Measurements from ENCODE around the gene C3AR1. TPM values are rescaled to one million over a fixed set of nuclear protein-coding genes. Genes with fewer than 3 reads are reported as not detected.
"Not testable (repeated sequence)": the region's sequence is repeated elsewhere in the genome, so short reads cannot be mapped to it uniquely, and the experiment has no call there.

C3AR1 gene
- total and polyA plus RNA-seq, 2 donors, result 7.0 to 13.3 TPM

- H3K27ac ChIP-seq (ENCODE audit: low read depth); H3K4me3 ChIP-seq (ENCODE audit: low read depth, low read length); H3K36me3 ChIP-seq (ENCODE audit: insufficient read depth); DNase-seq (ENCODE audit: extremely low spot score); H3K4me1 ChIP-seq (ENCODE audit: insufficient read depth): not testable (repeated sequence)
- WGBS, result 94% methylated on average over 23 of the region's 23 CpGs
These were observed 35.1 kb downstream of the C3AR1 start for GRCh38 chr12:8031017-8031416.

- H3K4me1 ChIP-seq (ENCODE audit: insufficient read depth), result no peaks in the 10 kb centered on the region
- DNase-seq (ENCODE audit: extremely low spot score), result no peak
- 86% methylated on average over 3 of the region's 3 CpGs for WGBS
- no peak overlapping the region for H3K27ac ChIP-seq (ENCODE audit: low read depth)
- no peak overlapping the region for H3K4me3 ChIP-seq (ENCODE audit: low read depth, low read length)
- H3K36me3 ChIP-seq (ENCODE audit: insufficient read depth), result no peaks in the 10 kb centered on the region
These were observed 36.0 kb downstream of the C3AR1 start for GRCh38 chr12:8030189-8030588.

- 96% methylated on average over 15 of the region's 15 CpGs for WGBS
- Histone ChIP-seq H3K36me3 (ENCODE audit: insufficient read depth) (no peaks in the 10 kb centered on the region), H3K4me1 (ENCODE audit: insufficient read depth) (no peaks in the 10 kb centered on the region), H3K4me3 (ENCODE audit: low read depth, low read length) (no peak overlapping the region), H3K27ac (ENCODE audit: low read depth) (no peak overlapping the region)
- no peak for DNase-seq (ENCODE audit: extremely low spot score)
These were observed 37.9 kb downstream of the C3AR1 start for GRCh38 chr12:8028267-8028666.

GRCh38 chr12:8027856-8028255 is 38.3 kb downstream of the C3AR1 start:
- H3K4me3 ChIP-seq (ENCODE audit: low read depth, low read length), result no peak overlapping the region
- no peaks in the 10 kb centered on the region for H3K4me1 ChIP-seq (ENCODE audit: insufficient read depth)
- WGBS, result 75% methylated on average over 5 of the region's 5 CpGs
- no peaks in the 10 kb centered on the region for H3K36me3 ChIP-seq (ENCODE audit: insufficient read depth)
- no peak overlapping the region for H3K27ac ChIP-seq (ENCODE audit: low read depth)
- DNase-seq (ENCODE audit: extremely low spot score), result no peak

- Histone ChIP-seq H3K27ac (ENCODE audit: low read depth) (peak overlapping the region; percentile 99), H3K4me3 (ENCODE audit: low read depth, low read length) (peak overlapping the region; percentile 64), H3K36me3 (ENCODE audit: insufficient read depth) (no peaks in the 10 kb centered on the region), H3K4me1 (ENCODE audit: insufficient read depth) (no peaks in the 10 kb centered on the region)
- DNase-seq (ENCODE audit: extremely low spot score), result peak; percentile 99
- WGBS, result under 1% methylated on average over 27 of the region's 27 CpGs
These were observed 39.8 kb downstream of the C3AR1 start for GRCh38 chr12:8026291-8026900.

GRCh38 chr12:8018666-8019581 is 47.2 kb downstream of the C3AR1 start:
- DNase-seq (ENCODE audit: extremely low spot score), result no peak
- WGBS, result 4% methylated on average over 58 of the region's 58 CpGs
- Histone ChIP-seq H3K27ac (ENCODE audit: low read depth) (no peak overlapping the region), H3K4me1 (ENCODE audit: insufficient read depth) (no peaks in the 10 kb centered on the region), H3K4me3 (ENCODE audit: low read depth, low read length) (peak overlapping the region; percentile 7), H3K36me3 (ENCODE audit: insufficient read depth) (no peaks in the 10 kb centered on the region)

GRCh38 chr12:8018213-8018612 is 47.9 kb downstream of the C3AR1 start:
- not testable (repeated sequence) for H3K27ac ChIP-seq (ENCODE audit: low read depth); DNase-seq (ENCODE audit: extremely low spot score); H3K4me3 ChIP-seq (ENCODE audit: low read depth, low read length); H3K4me1 ChIP-seq (ENCODE audit: insufficient read depth); H3K36me3 ChIP-seq (ENCODE audit: insufficient read depth)
- 50% methylated on average over 16 of the region's 16 CpGs for WGBS

- WGBS, result 46% methylated on average over 18 of the region's 18 CpGs
- Histone ChIP-seq H3K4me1 (ENCODE audit: insufficient read depth) (no peaks in the 10 kb centered on the region), H3K27ac (ENCODE audit: low read depth) (no peak overlapping the region), H3K4me3 (ENCODE audit: low read depth, low read length) (no peak overlapping the region), H3K36me3 (ENCODE audit: insufficient read depth) (no peaks in the 10 kb centered on the region)
- DNase-seq (ENCODE audit: extremely low spot score), result no peak
These were observed 51.3 kb downstream of the C3AR1 start for GRCh38 chr12:8014836-8015235.

- no peaks in the 10 kb centered on the region for H3K4me1 ChIP-seq (ENCODE audit: insufficient read depth)
- DNase-seq (ENCODE audit: extremely low spot score), result no peak
- no peak overlapping the region for H3K27ac ChIP-seq (ENCODE audit: low read depth)
- H3K36me3 ChIP-seq (ENCODE audit: insufficient read depth), result no peaks in the 10 kb centered on the region
- 64% methylated on average over 7 of the region's 7 CpGs for WGBS
- no peak overlapping the region for H3K4me3 ChIP-seq (ENCODE audit: low read depth, low read length)
These were observed 53.4 kb downstream of the C3AR1 start for GRCh38 chr12:8012651-8013309.

GRCh38 chr12:8011331-8011730 is 54.8 kb downstream of the C3AR1 start:
- no peak for DNase-seq (ENCODE audit: extremely low spot score)
- Histone ChIP-seq H3K36me3 (ENCODE audit: insufficient read depth) (no peaks in the 10 kb centered on the region), H3K4me1 (ENCODE audit: insufficient read depth) (no peaks in the 10 kb centered on the region), H3K27ac (ENCODE audit: low read depth) (no peak overlapping the region), H3K4me3 (ENCODE audit: low read depth, low read length) (no peak overlapping the region)
- 79% methylated on average over 7 of the region's 7 CpGs for WGBS

Other genes starting within 250 kb of the C3AR1 start
- 0.32 TPM for gene SLC2A14, start 193.4 kb downstream of the C3AR1 start, total RNA-seq
- 0.25 TPM for gene SLC2A14, start 193.4 kb downstream of the C3AR1 start, polyA plus RNA-seq
- 76.9 TPM for gene SLC2A3, start 130.2 kb downstream of the C3AR1 start, total RNA-seq
- gene SLC2A3, start 130.2 kb downstream of the C3AR1 start, polyA plus RNA-seq, result 21.7 TPM
- gene FOXJ2, start 33.6 kb downstream of the C3AR1 start, total RNA-seq, result 11.2 TPM
- 21.5 TPM for gene FOXJ2, start 33.6 kb downstream of the C3AR1 start, polyA plus RNA-seq
- 40.9 TPM for gene NECAP1, start 15.9 kb upstream of the C3AR1 start, total RNA-seq
- gene NECAP1, start 15.9 kb upstream of the C3AR1 start, polyA plus RNA-seq, result 19.7 TPM
- gene CLEC4A, start 57.3 kb upstream of the C3AR1 start, total RNA-seq, result 2.1 TPM
- 2.6 TPM for gene CLEC4A, start 57.3 kb upstream of the C3AR1 start, polyA plus RNA-seq
- not detected for gene ZNF705A, start 90.7 kb upstream of the C3AR1 start, total RNA-seq
- gene ZNF705A, start 90.7 kb upstream of the C3AR1 start, polyA plus RNA-seq, result not detected
- gene FAM90A1, start 161.3 kb upstream of the C3AR1 start, total RNA-seq, result not detected
- gene FAM90A1, start 161.3 kb upstream of the C3AR1 start, polyA plus RNA-seq, result 0.16 TPM

Measured in urinary bladder (tissue), 4 donors.